Lower leg skin (tissue), 3 donors: ENCODE measurements around the gene ZFHX3.

ENCODE experiments used
- POLR2A ChIP-seq, 2 donors: fragments of 450-650 bp; IDR thresholded peaks; one replicate each; pipeline ENCODE4 v1.6.1; 2016 to 2017; ENCODE audit warnings: antibody characterized with exemption in 2 of 2, mild to moderate bottlenecking in 1 of 2, moderate library complexity in 1 of 2
- TF ChIP-seq, protein P1 (sequence below), 3 donors: fragments of 450-650 bp; IDR thresholded peaks; one replicate each; pipeline ENCODE4 v1.5.1; 2016; ENCODE audit warnings: antibody characterized with exemption in 3 of 3, mild to moderate bottlenecking in 3 of 3, moderate library complexity in 2 of 3

DNA sequence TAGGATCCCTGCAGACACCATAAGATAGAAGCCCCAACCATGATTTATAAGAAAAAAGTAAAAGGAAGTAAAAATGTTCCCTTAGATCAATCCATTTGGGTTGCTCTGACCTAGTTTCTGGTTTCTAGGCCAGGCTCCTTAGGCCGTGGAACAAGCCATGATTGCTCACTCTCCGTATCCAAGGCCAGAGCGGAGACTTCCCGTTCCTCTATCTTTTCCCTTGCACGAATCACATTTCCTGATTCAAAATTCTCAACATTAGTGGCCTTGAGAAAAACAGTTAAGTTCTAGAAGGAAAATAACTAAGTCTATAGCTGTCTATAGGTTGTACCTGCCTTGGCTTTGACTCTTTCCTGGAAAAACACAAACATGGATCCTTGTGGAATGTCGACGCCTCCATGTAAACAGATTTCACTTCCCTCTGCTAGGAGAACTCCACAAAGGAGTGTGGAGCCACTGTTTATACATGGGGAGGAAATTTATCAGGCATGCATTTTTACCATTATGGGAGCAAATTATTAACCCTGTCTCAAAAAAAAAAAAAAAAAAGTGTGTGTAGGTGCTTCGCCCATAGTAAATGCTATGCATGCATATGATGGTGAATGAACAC, 149.6 kb downstream of the ZFHX3 start:
- no peak for TF ChIP-seq POLR2A (IDR thresholded peaks at IDR 0.05)
- TF ChIP-seq, protein P1, sequence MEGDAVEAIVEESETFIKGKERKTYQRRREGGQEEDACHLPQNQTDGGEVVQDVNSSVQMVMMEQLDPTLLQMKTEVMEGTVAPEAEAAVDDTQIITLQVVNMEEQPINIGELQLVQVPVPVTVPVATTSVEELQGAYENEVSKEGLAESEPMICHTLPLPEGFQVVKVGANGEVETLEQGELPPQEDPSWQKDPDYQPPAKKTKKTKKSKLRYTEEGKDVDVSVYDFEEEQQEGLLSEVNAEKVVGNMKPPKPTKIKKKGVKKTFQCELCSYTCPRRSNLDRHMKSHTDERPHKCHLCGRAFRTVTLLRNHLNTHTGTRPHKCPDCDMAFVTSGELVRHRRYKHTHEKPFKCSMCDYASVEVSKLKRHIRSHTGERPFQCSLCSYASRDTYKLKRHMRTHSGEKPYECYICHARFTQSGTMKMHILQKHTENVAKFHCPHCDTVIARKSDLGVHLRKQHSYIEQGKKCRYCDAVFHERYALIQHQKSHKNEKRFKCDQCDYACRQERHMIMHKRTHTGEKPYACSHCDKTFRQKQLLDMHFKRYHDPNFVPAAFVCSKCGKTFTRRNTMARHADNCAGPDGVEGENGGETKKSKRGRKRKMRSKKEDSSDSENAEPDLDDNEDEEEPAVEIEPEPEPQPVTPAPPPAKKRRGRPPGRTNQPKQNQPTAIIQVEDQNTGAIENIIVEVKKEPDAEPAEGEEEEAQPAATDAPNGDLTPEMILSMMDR (IDR thresholded peaks at IDR 0.05) = no peak
